AG09319 (cell line): Measurements from ENCODE around the gene TMEM151A.

ENCODE experiments used
- DNase-seq: peaks from one replicate; pipeline ENCODE4 v3.0.0-alpha.2; 2010; ENCODE audit warnings: low read depth; ENCODE audit errors: extremely low read depth
- TF ChIP-seq, protein P1 (sequence below): IDR thresholded peaks from 2 replicates; pipeline ENCODE4 v1.5.1; 2011; ENCODE audit warnings: low read depth, mild to moderate bottlenecking, inconsistent platforms, low read length, moderate library complexity

TMEM151A gene

GRCh38 chr11:66291706-66292542 is at the start of gene TMEM151A:
TMEM151A (plus strand) TSS chr11:66291894; CDS start chr11:66292014, 120 bp downstream.
- no peak for DNase-seq
- TF ChIP-seq, protein P1, sequence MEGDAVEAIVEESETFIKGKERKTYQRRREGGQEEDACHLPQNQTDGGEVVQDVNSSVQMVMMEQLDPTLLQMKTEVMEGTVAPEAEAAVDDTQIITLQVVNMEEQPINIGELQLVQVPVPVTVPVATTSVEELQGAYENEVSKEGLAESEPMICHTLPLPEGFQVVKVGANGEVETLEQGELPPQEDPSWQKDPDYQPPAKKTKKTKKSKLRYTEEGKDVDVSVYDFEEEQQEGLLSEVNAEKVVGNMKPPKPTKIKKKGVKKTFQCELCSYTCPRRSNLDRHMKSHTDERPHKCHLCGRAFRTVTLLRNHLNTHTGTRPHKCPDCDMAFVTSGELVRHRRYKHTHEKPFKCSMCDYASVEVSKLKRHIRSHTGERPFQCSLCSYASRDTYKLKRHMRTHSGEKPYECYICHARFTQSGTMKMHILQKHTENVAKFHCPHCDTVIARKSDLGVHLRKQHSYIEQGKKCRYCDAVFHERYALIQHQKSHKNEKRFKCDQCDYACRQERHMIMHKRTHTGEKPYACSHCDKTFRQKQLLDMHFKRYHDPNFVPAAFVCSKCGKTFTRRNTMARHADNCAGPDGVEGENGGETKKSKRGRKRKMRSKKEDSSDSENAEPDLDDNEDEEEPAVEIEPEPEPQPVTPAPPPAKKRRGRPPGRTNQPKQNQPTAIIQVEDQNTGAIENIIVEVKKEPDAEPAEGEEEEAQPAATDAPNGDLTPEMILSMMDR = no peak

DNA sequence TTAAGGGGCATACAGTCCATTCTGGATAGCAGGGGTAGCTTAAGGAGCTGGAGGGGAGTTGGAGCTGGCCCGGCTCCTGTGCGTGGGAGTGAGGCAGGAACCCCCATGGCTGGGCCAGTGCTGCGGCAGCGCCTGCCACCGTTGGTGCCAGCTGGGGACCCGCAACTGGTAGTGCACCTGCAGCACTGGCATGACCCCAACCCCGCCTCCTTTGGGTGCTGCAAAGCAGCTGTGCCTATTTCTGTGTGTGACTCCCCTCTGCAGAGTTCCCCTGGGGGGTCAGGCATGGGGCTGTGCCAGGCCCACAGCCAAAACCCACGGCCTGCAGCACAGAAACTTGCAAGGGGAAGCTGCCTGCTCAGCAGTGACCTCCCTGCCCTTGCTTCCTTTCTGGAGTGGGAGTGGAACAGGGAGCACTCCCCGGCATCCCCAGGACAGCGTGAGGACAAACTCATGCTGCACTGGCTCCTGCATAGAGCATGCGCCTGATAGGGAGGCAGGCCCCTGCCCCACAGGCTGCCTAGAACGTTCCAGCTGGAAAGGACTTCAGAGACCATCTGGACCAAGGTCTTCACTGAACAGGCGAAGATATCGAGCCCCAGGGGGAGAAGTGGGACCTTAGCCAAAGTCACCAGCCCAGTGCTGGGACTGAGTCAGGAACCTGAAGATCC is 49.5 kb upstream of the TMEM151A start:
- DNase-seq = no peak

DNA sequence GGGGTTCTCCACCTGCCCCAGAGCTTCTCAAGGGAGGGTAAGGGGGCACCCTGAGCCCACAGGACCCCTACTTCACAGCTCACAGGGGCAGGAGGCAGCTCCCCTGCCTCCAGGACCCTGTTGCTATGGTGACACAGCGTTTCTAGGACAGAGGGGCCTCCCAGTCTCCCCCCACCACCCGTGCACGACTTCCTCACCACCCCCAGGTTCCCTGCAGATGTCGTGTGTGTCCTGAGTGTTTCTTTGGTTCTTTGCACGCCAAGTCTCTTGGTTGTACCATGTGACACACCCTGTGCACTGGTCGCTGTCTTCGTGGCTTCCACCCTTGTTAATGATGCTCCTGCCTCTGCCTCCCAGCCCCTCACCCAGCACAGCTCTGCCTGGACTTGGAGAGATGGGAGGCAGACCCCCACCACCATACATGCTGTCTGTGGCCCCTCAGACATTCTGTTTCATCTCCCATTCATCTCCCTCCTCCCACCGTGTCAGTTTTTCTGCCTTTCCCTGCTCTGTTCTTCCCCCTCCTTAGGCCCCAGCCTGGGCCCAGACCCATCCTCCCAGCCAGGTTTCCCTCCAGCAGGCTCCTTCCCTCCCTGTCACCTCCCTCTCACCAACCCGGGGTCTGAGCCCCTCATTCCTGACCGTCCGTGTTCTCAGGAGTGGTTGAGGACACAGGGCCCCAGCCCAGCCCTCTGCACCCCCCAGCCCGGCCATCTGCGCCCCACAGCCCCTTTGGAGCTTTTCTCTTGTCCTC is 47.7 kb upstream of the TMEM151A start:
- TF ChIP-seq, protein P1 = no peak
- no peak for DNase-seq

More for the DNA sequence above, 49.5 kb upstream of the TMEM151A start:
- TF ChIP-seq, protein P1 = no peak

DNA sequence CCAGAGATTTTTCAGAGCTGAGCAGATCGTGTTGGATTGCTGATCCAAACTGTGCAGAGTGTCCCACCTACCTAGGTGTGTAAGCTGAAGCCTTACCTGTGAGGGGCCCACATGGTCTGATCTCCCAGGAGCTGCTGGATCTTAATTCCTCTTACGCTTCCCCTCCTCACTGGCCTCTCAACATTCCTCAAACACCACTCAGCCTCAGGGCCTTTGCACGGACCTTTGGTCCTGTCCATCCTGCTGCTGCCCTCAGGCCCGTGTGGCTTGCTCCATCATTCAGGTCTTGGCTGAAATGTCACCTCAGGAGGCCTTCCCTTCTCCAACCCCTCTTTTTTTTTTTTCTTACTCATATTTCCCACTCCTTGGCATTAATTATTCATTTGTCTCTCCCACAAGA is 44.4 kb upstream of the TMEM151A start:
- TF ChIP-seq, protein P1 = no peak
- no peak for DNase-seq

DNA sequence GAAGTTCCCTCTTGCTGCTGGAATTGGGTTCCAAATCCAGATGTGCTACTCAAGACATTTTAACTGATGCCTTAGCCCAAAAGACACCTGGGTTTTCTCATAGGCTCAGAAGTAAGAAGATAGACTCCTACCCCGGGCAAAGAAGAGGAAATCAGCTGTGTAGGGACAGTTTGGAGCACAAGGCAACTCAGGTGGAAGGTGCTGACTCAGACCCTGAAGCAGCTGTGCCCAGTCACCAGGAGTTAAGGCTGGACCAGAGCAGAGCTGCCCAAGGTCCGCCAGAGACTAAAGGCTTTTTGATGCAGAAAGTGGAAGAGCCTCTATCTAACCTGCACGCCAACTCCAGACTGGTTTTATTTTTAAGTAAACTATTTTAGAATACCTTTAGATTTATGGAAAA is 43.9 kb upstream of the TMEM151A start:
- TF ChIP-seq, protein P1 = no peak

DNA sequence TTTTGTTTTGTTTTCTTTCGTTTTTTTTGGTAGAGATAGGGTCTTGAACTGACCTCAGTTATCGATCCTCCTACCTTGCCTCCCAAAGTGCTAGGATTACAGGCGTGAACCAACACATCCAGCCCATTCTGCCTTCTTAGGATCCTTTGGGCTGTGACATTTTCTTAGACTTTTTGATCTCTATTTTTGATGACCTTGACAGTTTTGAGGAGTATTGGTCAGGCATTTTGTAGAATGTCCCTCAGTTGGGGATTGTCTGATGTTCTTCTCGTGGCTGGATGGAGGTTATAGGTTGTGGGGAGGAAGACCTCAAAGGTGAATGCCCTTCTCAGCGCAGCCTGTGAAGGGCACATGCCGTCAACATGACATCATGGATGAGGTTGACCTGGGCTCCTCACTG is 42.8 kb upstream of the TMEM151A start:
- TF ChIP-seq, protein P1 = no peak
- DNase-seq = no peak

More for the DNA sequence above, 43.9 kb upstream of the TMEM151A start:
- DNase-seq = no peak
